MCF 10A (cell line): ENCODE results near the gene SS18L1. TPM values are rescaled to one million over a fixed set of nuclear protein-coding genes. Genes with fewer than 3 reads are reported as not detected.
A peak's percentile ranks its signal among the peaks of the same experiment; 100 is the strongest.

Source experiments
- BruUV-seq: library from RNA; stranded (reverse); fragments of 400-500 nt; replicated peaks from 2 replicates; lab custom pipeline; 2021; lab: Mats Ljungman, UMichigan
- CTCF ChIA-PET: fragments of 300-600 bp; sonication (Branson Sonifier 250); formaldehyde crosslinking; extraction: SDS; loops from one replicate; lab custom pipeline; 2021; ENCODE audit warnings: antibody characterized with exemption, inconsistent platforms; lab: Yijun Ruan, JAX
- POLR2A ChIA-PET: fragments of 300-600, 350-650 bp; sonication (Branson Sonifier 250); formaldehyde crosslinking; extraction: SDS; loops from one replicate; lab custom pipeline; 2020; ENCODE audit warnings: antibody characterized with exemption, inconsistent platforms; lab: Yijun Ruan, JAX
- DNase-seq: peaks from one replicate; pipeline ENCODE4 v3.0.0-alpha.2; 2018; ENCODE audit not compliant: unreplicated experiment
- H3K27ac Mint-ChIP-seq: one replicate; pipeline ENCODE4 v1.8.0; 2022; ENCODE audit warnings: mild to moderate bottlenecking, low read depth, mixed read lengths; ENCODE audit not compliant: unreplicated experiment
- H3K27me3 Mint-ChIP-seq: one replicate; pipeline ENCODE4 v1.8.0; 2022; ENCODE audit warnings: mixed read lengths; ENCODE audit not compliant: insufficient read depth, unreplicated experiment
- H3K36me3 Mint-ChIP-seq: one replicate; pipeline ENCODE4 v1.8.0; 2022; ENCODE audit warnings: mild to moderate bottlenecking, moderate library complexity, mixed read lengths; ENCODE audit not compliant: insufficient read depth, unreplicated experiment
- H3K4me1 Mint-ChIP-seq: one replicate; pipeline ENCODE4 v1.8.0; 2022; ENCODE audit warnings: mixed read lengths; ENCODE audit not compliant: insufficient read depth, unreplicated experiment
- H3K4me3 Mint-ChIP-seq: one replicate; pipeline ENCODE4 v1.8.0; 2022; ENCODE audit warnings: mild to moderate bottlenecking, moderate library complexity, mixed read lengths; ENCODE audit not compliant: unreplicated experiment
- H3K9me3 Mint-ChIP-seq: one replicate; pipeline ENCODE4 v1.8.0; 2022; ENCODE audit warnings: mixed read lengths; ENCODE audit not compliant: unreplicated experiment
- CTCF ChIP-seq: fragments of 200-600 bp; IDR thresholded peaks from one replicate; pipeline ENCODE4 v1.8.0; 2022; ENCODE audit warnings: antibody characterized with exemption, mild to moderate bottlenecking; ENCODE audit not compliant: unreplicated experiment
- intact Hi-C: fragments of 100-400 bp; cut with micrococcal nuclease; formaldehyde crosslinking; loops from 2 replicates; pipeline ENCODE4 v1.14.1; 2022
- total RNA-seq: library from RNA; stranded (reverse); gene quantifications from 2 replicates; pipeline ENCODE4 v1.2.3, GENCODE V29; 2022

SS18L1 gene
- total RNA-seq, 1 experiment from 2014 or later: 16.1 TPM

DNA sequence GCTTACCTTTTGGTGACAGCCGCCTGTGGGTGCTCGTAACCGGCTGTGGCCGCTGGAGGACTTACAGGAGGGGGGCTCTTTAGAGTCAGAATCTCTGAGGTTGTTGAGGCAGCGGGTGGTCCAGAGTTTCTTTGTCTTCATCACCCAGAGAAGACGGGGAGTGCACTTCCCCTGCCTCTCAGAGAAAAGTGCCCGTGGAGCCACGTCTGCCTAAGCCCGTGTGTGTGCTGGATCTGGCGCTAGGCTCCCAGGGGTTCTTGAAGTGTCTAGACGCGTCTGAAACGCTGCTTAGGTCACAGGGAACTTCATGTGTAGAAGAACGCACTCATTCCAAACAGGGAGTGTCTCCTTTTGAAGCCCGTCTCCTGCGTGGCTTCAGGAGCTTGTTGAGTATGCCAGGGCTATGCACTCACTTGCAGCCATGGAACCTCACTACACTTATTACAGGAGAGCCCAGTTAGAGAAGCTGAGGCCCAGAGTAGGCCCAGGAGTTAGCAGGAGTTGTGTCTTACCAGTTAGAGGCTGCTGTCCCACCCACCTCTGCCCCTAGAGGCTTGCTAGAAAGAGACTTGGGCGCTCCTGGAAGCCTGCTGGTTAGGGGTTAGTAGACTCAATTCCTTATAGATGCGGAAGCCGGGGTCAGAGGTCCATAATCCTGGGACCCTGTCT is 20.0 kb upstream of the SS18L1 start:
- ChIA-PET POLR2A (interaction anchor here (1.0 to 7.9 kb wide), 8 partner anchors 9 to 64 kb away, joined by 3 to 124 read pairs (median 11); partner anchors contain the start of genes MTG2, PSMA7, SS18L1 and TAF4), CTCF (interaction anchor here (0.8 to 2.1 kb wide), 3 partner anchors 11 to 95 kb away, joined by 3 to 25 read pairs (median 4); no protein-coding TSS in a partner anchor)
- H3K4me3 Mint-ChIP-seq: peak overlapping the region; percentile 89
- DNase-seq: no peak
- intact Hi-C loops: loop anchor here (1.0 kb wide), 1 partner anchor 113 kb away; no protein-coding TSS in a partner anchor
- H3K9me3 Mint-ChIP-seq: no peaks in the 10 kb centered on the region
- H3K36me3 Mint-ChIP-seq: peaks cover 54% of the 10 kb centered on the region
- no TSS peak for BruUV-seq
- H3K27me3 Mint-ChIP-seq: no peaks in the 10 kb centered on the region
- H3K27ac Mint-ChIP-seq: no peak overlapping the region
- TF ChIP-seq CTCF: no peak
- peaks cover 10% of the 10 kb centered on the region for H3K4me1 Mint-ChIP-seq

DNA sequence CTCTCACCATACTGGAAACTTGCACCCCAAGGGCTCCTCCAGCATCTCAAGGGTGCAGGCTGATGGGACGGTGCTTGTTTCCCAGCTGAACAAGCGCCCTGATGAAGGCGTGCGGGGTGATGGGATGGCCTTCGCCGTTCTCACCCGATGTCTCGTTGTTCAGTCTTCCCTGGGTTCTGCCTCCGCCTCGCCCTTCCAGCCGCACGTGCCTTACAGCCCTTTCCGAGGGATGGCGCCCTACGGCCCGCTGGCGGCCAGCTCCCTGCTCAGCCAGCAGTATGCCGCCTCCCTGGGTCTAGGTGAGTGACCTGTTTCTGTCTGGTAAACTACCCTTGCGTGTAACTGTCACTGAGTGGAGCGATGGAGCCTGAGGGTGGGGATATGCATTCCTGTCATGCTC is 17.4 kb upstream of the SS18L1 start:
- ChIA-PET POLR2A (interaction anchor here (1.0 to 7.9 kb wide), 3 partner anchors 11 to 19 kb away, joined by 3 to 72 read pairs (median 4); no protein-coding TSS in a partner anchor), CTCF (interaction anchor here (0.6 to 3.6 kb wide), 6 partner anchors 10 to 115 kb away, joined by 3 to 17 read pairs (median 6); partner anchors contain the start of genes PSMA7 and SS18L1)
- BruUV-seq: no TSS peak
- Mint-ChIP-seq H3K4me1 (peaks cover 10% of the 10 kb centered on the region), H3K9me3 (no peaks in the 10 kb centered on the region), H3K27me3 (no peaks in the 10 kb centered on the region), H3K27ac (no peak overlapping the region), H3K4me3 (no peak overlapping the region), H3K36me3 (peaks cover 77% of the 10 kb centered on the region)
- no peak for DNase-seq
- intact Hi-C loops: no loop called here
- TF ChIP-seq CTCF: no peak

DNA sequence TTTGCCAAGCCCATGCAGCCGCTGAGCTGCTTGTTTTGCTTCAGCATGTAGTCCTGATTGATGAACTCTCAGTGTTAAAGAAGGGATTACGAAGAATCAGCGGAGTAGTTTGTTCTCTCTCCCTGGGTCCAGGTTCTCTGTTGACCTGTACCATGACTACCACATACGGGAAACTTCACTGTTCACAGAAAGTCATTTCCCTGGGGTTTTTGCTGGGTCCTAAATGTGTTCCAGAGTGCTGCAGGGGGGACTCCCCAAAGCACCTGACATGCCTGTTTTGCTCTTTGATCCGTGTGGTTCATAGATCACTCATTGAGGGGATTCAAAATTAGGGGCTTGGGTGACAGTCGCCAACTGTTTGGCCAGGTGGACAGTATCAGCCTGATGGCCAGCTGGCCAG is 15.8 kb upstream of the SS18L1 start:
- BruUV-seq: no TSS peak
- peaks cover 19% of the 10 kb centered on the region for H3K4me1 Mint-ChIP-seq
- no peaks in the 10 kb centered on the region for H3K9me3 Mint-ChIP-seq
- H3K4me3 Mint-ChIP-seq: no peak overlapping the region
- no peak overlapping the region for H3K27ac Mint-ChIP-seq
- H3K27me3 Mint-ChIP-seq: no peaks in the 10 kb centered on the region
- ChIA-PET CTCF (interaction anchor here (0.6 to 3.6 kb wide), 5 partner anchors 8 to 133 kb away, joined by 3 to 17 read pairs (median 10); partner anchors contain the start of genes PSMA7 and SS18L1), POLR2A (interaction anchor here (0.7 to 7.9 kb wide), 5 partner anchors 9 to 148 kb away, joined by 3 to 72 read pairs (median 3); no protein-coding TSS in a partner anchor)
- peaks cover 87% of the 10 kb centered on the region for H3K36me3 Mint-ChIP-seq
- intact Hi-C loops: no loop called here
- no peak for DNase-seq
- TF ChIP-seq CTCF: no peak

DNA sequence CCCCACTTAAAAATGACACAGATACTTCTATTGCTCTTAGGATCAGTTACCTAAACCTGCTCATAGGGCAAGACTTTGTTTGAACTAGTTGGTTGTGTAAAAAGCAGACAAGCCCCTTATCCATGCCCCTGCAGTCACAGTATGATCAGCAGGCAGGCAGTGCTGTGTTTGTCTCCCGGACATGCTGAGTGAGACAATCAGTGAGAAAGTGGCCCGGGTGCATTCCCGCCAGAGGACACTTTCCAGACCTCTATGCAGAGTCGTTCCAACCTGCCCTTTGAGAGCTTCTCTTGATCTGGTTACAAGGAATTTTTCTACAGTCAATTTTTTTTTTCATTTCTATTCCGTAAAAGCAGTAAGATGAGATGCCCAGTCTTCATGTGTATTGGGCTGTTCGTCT is 15.1 kb upstream of the SS18L1 start:
- intact Hi-C loops: no loop called here
- TF ChIP-seq CTCF: no peak
- H3K27ac Mint-ChIP-seq: no peak overlapping the region
- peaks cover 94% of the 10 kb centered on the region for H3K36me3 Mint-ChIP-seq
- ChIA-PET CTCF (interaction anchor here (2.3 to 3.1 kb wide), 2 partner anchors 7 to 118 kb away, joined by 10 to 17 read pairs; no protein-coding TSS in a partner anchor), POLR2A (interaction anchor here (0.7 to 1.1 kb wide), 2 partner anchors 117 to 237 kb away, joined by 3 read pairs; no protein-coding TSS in a partner anchor)
- no peak for DNase-seq
- no TSS peak for BruUV-seq
- H3K27me3 Mint-ChIP-seq: no peaks in the 10 kb centered on the region
- H3K4me1 Mint-ChIP-seq: peaks cover 17% of the 10 kb centered on the region
- no peaks in the 10 kb centered on the region for H3K9me3 Mint-ChIP-seq
- H3K4me3 Mint-ChIP-seq: no peak overlapping the region
